HG02884 (cell line): ENCODE results near the gene MB21D2.

Experiments used
- ATAC-seq: cut with Tn5 transposase; IDR thresholded peaks from one replicate; pipeline ENCODE4 v1.9.1; 2021; ENCODE audit warnings: mild to moderate bottlenecking, moderate library complexity; ENCODE audit not compliant: unreplicated experiment

The MB21D2 gene

GRCh38 chr3:192840143-192840836, 77.4 kb downstream of the MB21D2 start:
- peak; percentile 36 for ATAC-seq

GRCh38 chr3:192835818-192836815, 81.5 kb downstream of the MB21D2 start:
- no peak for ATAC-seq

- ATAC-seq = no peak
Measured at GRCh38 chr3:192834428-192834827, 83.2 kb downstream of the MB21D2 start.

DNA sequence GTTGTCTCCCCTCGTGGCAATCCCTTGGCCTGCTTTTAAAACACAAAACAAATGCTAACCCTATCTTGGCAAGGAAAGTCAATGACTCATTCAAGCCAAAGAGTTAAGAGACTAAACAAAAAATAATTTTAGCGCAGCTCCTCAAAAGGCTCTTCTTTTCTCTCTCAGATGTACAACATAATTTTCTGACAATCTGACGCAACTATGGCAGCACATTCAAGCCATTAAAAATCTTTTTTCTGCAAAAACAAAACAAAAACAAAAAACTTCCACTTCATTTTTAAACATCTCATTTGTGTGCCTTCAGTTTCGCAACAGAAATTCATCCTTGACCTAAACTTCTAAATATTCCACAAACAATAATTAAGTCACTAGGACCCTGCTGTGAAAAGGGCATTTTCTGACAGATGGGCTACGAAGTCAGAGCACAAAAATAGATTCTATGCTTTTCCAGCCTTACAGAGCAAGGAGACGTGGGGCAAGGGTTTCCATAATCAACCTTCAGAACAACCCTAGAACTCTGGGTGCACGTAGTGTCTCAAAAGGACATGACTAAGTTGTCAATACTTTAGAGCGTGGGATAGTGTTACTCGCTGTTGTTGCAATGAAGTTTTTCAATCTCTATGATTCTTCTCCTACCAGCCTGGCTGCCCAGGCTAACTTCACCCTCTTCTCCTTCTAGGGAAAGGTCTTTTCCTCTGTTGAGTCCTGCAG, 84.3 kb downstream of the MB21D2 start:
- no peak for ATAC-seq

DNA sequence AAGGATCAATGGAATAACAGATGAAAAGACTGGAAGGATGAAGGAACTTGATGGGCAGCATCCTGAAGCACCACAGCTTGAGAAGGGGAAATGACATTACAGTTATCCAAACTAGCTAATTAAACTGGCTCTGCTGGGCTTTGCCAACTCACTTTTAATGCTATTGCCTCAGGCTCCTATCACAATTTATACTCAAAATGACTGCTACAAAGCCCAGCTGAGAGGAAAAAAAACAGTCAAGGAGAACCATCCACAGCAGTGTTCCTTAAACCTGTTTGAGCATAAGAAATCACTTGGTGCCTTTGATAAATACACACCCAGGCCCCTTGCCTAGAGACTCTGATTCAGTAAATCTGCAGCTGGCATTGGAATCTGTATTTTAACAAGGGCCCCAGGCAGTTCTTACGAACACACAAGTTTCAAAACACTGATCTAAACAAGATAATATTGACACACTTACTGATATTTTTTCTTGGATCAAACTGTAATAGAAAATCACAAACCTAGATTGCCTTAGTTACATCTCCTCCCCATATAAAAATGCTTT, 85.8 kb downstream of the MB21D2 start:
- ATAC-seq = no peak

- peak; percentile 36 for ATAC-seq
Measured at GRCh38 chr3:192831111-192831644, 86.5 kb downstream of the MB21D2 start.

DNA sequence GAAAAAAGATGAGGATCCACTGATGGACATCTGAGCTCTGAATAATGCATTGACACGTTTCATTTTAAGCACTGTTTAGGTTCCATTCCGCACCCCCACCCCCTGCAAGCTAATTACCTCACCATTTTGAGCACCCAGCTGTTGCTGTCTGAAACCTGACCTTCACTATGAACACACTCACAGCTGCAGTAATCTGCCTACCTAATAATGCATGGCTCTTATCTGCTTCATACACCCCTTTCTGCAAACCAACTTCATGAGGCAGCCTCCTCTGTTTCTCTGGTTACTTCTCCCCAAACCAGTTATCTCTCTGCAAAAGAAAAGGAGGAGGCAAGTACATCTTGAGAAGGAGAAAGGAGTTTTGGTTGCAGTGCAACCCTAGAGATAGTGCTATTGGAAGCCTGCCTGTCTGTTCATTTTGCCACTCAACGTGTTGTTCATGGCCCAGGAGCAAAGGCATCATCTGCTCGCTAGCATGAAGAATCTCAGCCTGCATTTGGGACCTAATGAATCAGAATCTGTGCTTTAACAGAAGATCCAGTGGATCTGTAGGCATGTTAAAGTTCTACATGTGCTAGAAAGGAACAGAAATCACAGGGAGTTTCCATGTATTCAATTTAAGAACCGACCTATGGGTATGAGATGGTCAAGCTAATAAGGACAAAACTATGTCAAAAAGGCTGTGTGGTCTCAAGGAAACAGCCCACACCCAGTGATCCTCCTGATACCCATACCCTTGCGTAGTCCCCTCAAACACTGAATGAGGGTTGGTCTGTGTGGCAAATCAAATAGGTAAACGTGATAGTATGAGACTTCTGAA, 87.2 kb downstream of the MB21D2 start:
- ATAC-seq = peak; percentile 63

DNA sequence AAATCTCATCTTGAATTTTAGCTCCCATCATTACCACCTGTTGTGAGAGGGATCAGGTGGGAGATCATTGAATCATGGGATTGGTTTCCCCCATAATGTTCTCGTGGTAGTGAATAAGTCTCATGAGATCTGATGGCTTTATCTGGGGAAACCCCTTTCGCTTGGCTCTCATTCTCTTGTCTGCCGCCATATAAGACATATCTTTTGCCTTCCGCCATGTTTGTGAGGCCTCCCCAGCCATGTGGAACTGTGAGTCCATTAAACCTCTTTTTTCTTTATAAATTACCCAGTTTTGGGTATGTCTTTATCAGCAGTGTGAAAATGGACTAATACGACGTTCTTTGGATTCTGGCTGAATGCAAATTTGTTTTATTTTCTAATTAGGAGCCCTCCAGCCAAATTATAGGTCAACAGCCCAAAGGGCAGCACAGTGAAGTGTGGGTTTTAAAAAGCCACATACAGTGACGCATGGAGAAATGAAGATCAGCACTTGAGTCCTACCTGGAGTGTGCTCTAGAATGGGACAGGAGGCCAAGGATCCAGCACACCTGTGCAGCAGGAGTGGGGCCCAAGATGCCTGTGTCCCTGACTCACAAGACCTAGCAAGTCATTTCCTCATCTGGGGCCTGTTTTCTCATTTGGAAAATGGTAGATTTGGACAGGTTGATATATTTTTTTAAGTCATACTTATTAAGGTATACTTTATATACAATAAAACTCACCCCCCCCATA, 89.6 kb downstream of the MB21D2 start:
- ATAC-seq = no peak

- ATAC-seq = no peak
Measured at GRCh38 chr3:192827208-192827607, 90.4 kb downstream of the MB21D2 start.

DNA sequence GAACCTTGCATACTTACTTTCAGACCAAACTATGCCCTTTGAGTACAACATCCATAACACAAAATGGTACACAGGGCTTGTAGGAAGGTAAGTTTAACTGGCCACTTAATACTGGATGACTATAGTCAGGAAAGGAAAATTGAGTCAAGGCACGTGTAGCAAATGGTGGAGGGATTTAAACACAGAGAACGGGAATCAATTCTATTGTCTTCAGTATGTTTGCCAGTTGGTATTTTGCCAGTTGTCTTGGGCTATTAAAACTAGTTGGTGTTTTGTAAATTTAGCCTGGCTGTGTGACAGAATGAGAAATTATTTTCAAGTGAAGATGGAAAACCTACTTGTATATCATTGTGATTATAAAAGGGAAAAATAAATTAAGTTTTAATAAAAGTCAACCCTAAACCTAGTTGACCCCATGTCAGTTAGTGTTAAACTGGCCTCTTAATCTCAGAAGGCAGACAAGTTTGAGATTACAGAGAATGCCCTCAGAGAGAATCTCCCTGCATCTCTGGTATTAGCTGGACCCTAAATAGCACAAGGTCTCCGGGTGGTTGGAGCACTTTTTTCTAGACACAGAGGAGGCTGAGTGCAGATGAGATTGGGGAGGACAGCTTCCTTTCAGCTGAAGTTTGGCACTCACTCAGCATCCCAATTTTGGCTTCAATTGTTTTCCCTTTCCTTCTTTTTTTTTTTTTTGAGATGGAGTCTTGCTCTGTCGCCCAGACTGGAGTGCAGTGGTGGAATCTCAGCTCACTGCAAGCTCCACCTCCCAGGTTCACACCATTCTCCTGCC, 91.2 kb downstream of the MB21D2 start:
- no peak for ATAC-seq

DNA sequence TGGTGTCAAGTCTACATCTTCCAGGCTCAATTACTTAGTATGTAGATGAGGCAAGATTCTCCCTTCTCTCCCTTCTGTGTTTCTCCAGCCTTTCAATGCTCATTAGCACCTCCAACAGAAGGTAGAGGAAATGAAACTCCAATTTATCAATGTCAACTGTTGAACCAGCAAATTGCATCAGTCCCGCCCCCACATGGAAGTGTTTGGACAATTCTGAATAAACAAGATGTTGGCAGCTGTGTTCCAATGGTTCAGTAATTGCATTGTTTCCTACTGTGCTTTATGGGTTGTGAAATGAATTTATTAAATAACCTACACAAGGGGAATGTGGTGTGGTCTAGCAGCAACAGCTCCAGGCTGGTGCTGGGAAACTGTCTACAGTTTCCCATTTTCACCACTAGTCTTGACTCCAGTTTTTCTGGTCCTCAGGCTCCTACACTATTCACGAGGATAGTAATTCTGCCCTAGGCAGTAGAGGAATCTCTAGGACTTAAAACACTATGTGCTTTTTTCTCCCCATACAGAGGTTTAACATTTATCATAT, 91.9 kb downstream of the MB21D2 start:
- peak; percentile 53 for ATAC-seq

DNA sequence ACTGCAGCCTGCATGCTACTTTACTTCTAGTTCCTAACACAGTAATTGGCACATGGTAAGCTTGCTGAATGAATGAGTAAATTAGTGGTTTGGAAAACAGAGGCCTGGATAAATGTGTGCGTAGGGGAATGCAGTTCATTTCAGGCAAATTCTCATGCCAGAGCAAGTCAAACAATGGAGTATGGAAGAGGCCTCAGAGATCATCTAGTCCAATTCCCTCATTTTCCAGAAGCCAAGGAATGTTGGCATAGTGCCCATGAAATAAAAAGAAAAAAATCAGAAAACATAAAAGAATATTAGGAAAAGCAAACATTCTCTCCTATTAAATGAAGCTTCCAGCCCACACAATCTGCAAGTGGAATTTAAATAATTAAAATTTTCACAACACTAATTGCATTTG, 92.4 kb downstream of the MB21D2 start:
- no peak for ATAC-seq

- ATAC-seq = no peak
Measured at GRCh38 chr3:192824313-192824712, 93.3 kb downstream of the MB21D2 start.

DNA sequence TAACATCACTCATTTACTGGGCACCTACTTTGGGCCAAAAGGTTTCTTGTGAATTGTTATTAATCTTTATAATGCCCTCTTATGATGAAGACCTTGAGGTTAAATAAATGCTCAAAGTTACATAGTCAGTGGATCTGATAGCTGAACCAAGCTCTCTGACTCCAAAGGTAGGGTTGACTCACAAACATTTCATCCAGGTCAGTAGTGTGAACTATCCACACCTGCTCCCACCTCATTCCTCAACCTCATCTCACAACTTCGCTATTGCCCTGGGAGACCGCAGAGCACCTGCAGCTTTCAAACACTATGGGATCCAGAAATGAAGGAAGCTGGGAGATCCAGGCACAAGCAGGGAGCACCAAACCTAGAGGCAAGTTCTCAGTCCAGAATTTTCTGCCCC, 96.5 kb downstream of the MB21D2 start:
- no peak for ATAC-seq

DNA sequence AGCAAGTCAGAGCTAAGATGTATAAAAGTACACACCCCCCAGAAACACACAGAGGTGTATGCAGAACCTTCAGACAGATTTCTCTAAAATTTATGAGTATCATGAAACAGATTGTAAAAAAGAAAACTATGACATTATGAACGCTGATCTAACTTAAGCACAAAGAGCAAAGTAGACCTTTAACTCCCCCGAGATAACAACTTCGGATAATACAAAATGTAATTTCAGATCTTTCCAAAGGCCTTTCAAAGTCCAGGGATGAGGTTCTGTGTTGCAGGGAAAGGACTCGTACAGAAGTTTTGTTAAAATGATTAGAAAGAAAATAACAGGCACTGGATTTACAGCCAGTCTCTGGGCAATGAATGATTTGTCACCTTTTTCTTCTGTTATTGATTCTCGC, 97.5 kb downstream of the MB21D2 start:
- no peak for ATAC-seq

- peak; percentile 53 for ATAC-seq
Measured at GRCh38 chr3:192819001-192819569, 98.6 kb downstream of the MB21D2 start.

DNA sequence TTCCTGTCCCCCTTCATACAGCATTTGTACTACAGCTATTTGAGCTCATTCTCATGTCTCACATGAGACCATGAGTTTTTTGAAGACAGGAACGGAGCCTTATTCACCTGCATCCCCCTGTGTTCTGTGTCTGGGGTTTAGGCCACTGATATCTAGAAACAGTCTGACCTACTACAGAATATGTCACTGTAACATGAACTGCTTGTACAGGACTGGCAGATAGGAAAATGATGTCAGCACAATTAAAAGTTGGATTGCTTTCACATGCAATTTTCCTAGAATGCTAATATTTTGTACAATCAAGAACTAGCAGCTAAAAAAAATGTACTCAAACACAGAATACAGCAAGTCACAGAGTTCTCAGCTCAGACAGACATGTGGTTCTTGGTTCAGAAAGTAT, 99.5 kb downstream of the MB21D2 start:
- no peak for ATAC-seq

DNA sequence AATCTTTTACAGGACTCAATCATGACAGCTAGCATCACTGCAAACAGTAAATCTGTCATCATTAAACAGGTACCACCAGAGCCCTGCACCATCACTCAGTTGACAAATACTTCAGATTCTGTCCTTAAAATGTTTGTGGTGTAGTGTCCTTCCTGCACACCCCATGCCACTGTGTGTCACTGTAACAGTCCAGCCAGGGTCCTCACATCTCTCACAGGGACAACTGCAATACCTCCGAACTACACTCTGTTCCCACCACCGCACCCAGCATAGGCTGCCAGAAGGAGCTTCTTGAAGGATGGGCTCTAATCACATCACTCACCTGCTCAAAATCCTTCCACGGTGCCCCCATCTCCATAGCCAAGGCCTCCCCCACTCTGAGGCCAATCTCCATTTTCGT, 100.2 kb downstream of the MB21D2 start:
- ATAC-seq = peak; percentile 12
